Suprapubic skin (tissue), 4 donors: ENCODE results near the gene HMG20A.

Experiments used
- CTCF ChIP-seq, 2 donors: fragments of 200-600 bp in 1 of 2; fragments of 450-650 bp in 1 of 2; sonication (generic) in 1 of 2; IDR thresholded peaks; one replicate each; pipeline ENCODE4 v1.5.1; 2016 to 2019; ENCODE audit warnings: antibody characterized with exemption in 2 of 2, mild to moderate bottlenecking in 1 of 2, moderate library complexity in 1 of 2
- POLR2A ChIP-seq, 2 donors: fragments of 450-650 bp; IDR thresholded peaks; one replicate each; pipeline ENCODE4 v1.6.1; 2017; ENCODE audit warnings: antibody characterized with exemption in 2 of 2, mild to moderate bottlenecking in 2 of 2, moderate library complexity in 2 of 2
- POLR2AphosphoS5 ChIP-seq, 3 donors: sonication (generic); formaldehyde crosslinking; IDR thresholded peaks; one replicate each; pipeline ENCODE4 v1.6.1; 2017; ENCODE audit warnings: antibody characterized with exemption in 3 of 3

GRCh38 chr15:77489647-77490046 is 69.0 kb downstream of the HMG20A start:
- no peak for TF ChIP-seq CTCF (IDR thresholded peaks at IDR 0.05)
- TF ChIP-seq POLR2A (IDR thresholded peaks at IDR 0.05): no peak
- no peak for TF ChIP-seq POLR2AphosphoS5 (IDR thresholded peaks at IDR 0.05)
